Measurements from ENCODE around the gene STKLD1. TPM values are rescaled to one million over a fixed set of nuclear protein-coding genes. Genes with fewer than 3 reads are reported as not detected.
"Not testable (repeated sequence)": the region's sequence is repeated elsewhere in the genome, so short reads cannot be mapped to it uniquely, and the experiment has no call there.

Gene STKLD1
- total RNA-seq, 2 experiments from 2014 or later, result 0.40 to 0.82 TPM

- Mint-ChIP-seq H3K9me3 (ENCODE audit: low read depth) (no peaks in the 10 kb centered on the region), H3K27me3 (no peaks in the 10 kb centered on the region), H3K36me3 (ENCODE audit: low read depth) (no peaks in the 10 kb centered on the region), H3K27ac (no peak overlapping the region), H3K4me3 (no peak overlapping the region), H3K4me1 (no peaks in the 10 kb centered on the region)
- ChIA-PET CTCF (no interaction called here), POLR2A (no interaction called here)
- ATAC-seq (no peak), DNase-seq (no peak)
- intact Hi-C loops (cut with DNase I, micrococcal nuclease), result no loop called here
Observed at GRCh38 chr9:133382507-133383141, 6.5 kb downstream of the STKLD1 start.

- no peaks in the 10 kb centered on the region for H3K4me1 Mint-ChIP-seq
- intact Hi-C loops (cut with DNase I, micrococcal nuclease), result no loop called here
- no peak overlapping the region for H3K4me3 Mint-ChIP-seq
- CTCF ChIA-PET, result no interaction called here
- no peaks in the 10 kb centered on the region for H3K27me3 Mint-ChIP-seq
- no peak overlapping the region for H3K27ac Mint-ChIP-seq
- no peak for ATAC-seq
- DNase-seq, result no peak
- POLR2A ChIA-PET, result no interaction called here
- H3K9me3 Mint-ChIP-seq (ENCODE audit: low read depth), result no peaks in the 10 kb centered on the region
- no peaks in the 10 kb centered on the region for H3K36me3 Mint-ChIP-seq (ENCODE audit: low read depth)
Observed at GRCh38 chr9:133383438-133383837, 7.3 kb downstream of the STKLD1 start.

GRCh38 chr9:133384736-133385321 lies 8.7 kb downstream of the STKLD1 start:
- intact Hi-C loops (cut with DNase I, micrococcal nuclease), result no loop called here
- H3K9me3 Mint-ChIP-seq (ENCODE audit: low read depth), result no peaks in the 10 kb centered on the region
- H3K27ac Mint-ChIP-seq, result no peak overlapping the region
- ChIA-PET POLR2A (no interaction called here), CTCF (interaction anchor here (0.6 kb wide), 2 partner anchors 136 to 363 kb away, joined by 3 to 4 read pairs; no protein-coding TSS in a partner anchor)
- H3K4me1 Mint-ChIP-seq, result no peaks in the 10 kb centered on the region
- DNase-seq (no peak), ATAC-seq (no peak)
- no peak overlapping the region for H3K4me3 Mint-ChIP-seq
- H3K27me3 Mint-ChIP-seq, result peaks cover 2% of the 10 kb centered on the region
- no peaks in the 10 kb centered on the region for H3K36me3 Mint-ChIP-seq (ENCODE audit: low read depth)

- CTCF ChIA-PET, result interaction anchor here (0.6 kb wide), 1 partner anchor 363 kb away, joined by 3 read pairs; no protein-coding TSS in a partner anchor
- Mint-ChIP-seq H3K27me3 (peaks cover 7% of the 10 kb centered on the region), H3K9me3 (ENCODE audit: low read depth) (no peaks in the 10 kb centered on the region), H3K36me3 (ENCODE audit: low read depth) (no peaks in the 10 kb centered on the region), H3K4me1 (no peaks in the 10 kb centered on the region), H3K4me3 (no peak overlapping the region), H3K27ac (no peak overlapping the region)
- no peak for DNase-seq
- POLR2A ChIA-PET, result no interaction called here
- intact Hi-C loops (cut with DNase I, micrococcal nuclease), result no loop called here
- no peak for ATAC-seq
Observed at GRCh38 chr9:133385452-133385851, 9.3 kb downstream of the STKLD1 start.

- Mint-ChIP-seq H3K36me3 (ENCODE audit: low read depth) (no peaks in the 10 kb centered on the region), H3K4me3 (no peak overlapping the region), H3K4me1 (no peaks in the 10 kb centered on the region), H3K9me3 (ENCODE audit: low read depth) (no peaks in the 10 kb centered on the region), H3K27ac (no peak overlapping the region), H3K27me3 (peaks cover 9% of the 10 kb centered on the region)
- CTCF ChIA-PET, result interaction anchor here (0.6 to 1.2 kb wide), 2 partner anchors 9 to 138 kb away, joined by 3 read pairs; no protein-coding TSS in a partner anchor
- intact Hi-C loops (cut with DNase I, micrococcal nuclease), result no loop called here
- POLR2A ChIA-PET, result no interaction called here
- no peak for ATAC-seq
- no peak for DNase-seq
Observed at GRCh38 chr9:133386338-133386737, 10.2 kb downstream of the STKLD1 start.

GRCh38 chr9:133387680-133388079 lies 11.5 kb downstream of the STKLD1 start:
- ChIA-PET POLR2A (no interaction called here), CTCF (no interaction called here)
- H3K27me3 Mint-ChIP-seq, result peaks cover 9% of the 10 kb centered on the region
- no peaks in the 10 kb centered on the region for H3K4me1 Mint-ChIP-seq
- H3K36me3 Mint-ChIP-seq (ENCODE audit: low read depth), result no peaks in the 10 kb centered on the region
- DNase-seq, result no peak
- no peak for ATAC-seq
- H3K27ac Mint-ChIP-seq, result no peak overlapping the region
- intact Hi-C loops (cut with DNase I, micrococcal nuclease), result no loop called here
- H3K9me3 Mint-ChIP-seq (ENCODE audit: low read depth), result no peaks in the 10 kb centered on the region
- H3K4me3 Mint-ChIP-seq, result no peak overlapping the region

GRCh38 chr9:133389025-133389557 lies 12.9 kb downstream of the STKLD1 start:
- no peak overlapping the region for H3K27ac Mint-ChIP-seq
- ChIA-PET POLR2A (no interaction called here), CTCF (no interaction called here)
- no peaks in the 10 kb centered on the region for H3K36me3 Mint-ChIP-seq (ENCODE audit: low read depth)
- peaks cover 9% of the 10 kb centered on the region for H3K27me3 Mint-ChIP-seq
- H3K4me1 Mint-ChIP-seq, result no peaks in the 10 kb centered on the region
- H3K9me3 Mint-ChIP-seq (ENCODE audit: low read depth), result no peaks in the 10 kb centered on the region
- intact Hi-C loops (cut with DNase I, micrococcal nuclease), result no loop called here
- ATAC-seq (no peak), DNase-seq (no peak)
- no peak overlapping the region for H3K4me3 Mint-ChIP-seq

GRCh38 chr9:133389562-133389961 lies 13.4 kb downstream of the STKLD1 start:
- Mint-ChIP-seq H3K4me1 (no peaks in the 10 kb centered on the region), H3K4me3 (no peak overlapping the region), H3K27me3 (peaks cover 9% of the 10 kb centered on the region), H3K9me3 (ENCODE audit: low read depth) (no peaks in the 10 kb centered on the region), H3K27ac (no peak overlapping the region), H3K36me3 (ENCODE audit: low read depth) (no peaks in the 10 kb centered on the region)
- DNase-seq (no peak), ATAC-seq (no peak)
- ChIA-PET CTCF (no interaction called here), POLR2A (no interaction called here)
- intact Hi-C loops (cut with DNase I, micrococcal nuclease), result no loop called here

- H3K36me3 Mint-ChIP-seq (ENCODE audit: low read depth), result no peaks in the 10 kb centered on the region
- ATAC-seq, result no peak
Observed at GRCh38 chr9:133390713-133391112, 14.5 kb downstream of the STKLD1 start.

GRCh38 chr9:133391449-133391848 lies 15.3 kb downstream of the STKLD1 start:
- POLR2A ChIA-PET; H3K27me3 Mint-ChIP-seq; H3K4me1 Mint-ChIP-seq; H3K36me3 Mint-ChIP-seq (ENCODE audit: low read depth); DNase-seq; H3K9me3 Mint-ChIP-seq (ENCODE audit: low read depth); H3K27ac Mint-ChIP-seq; intact Hi-C loops (cut with DNase I, micrococcal nuclease); ATAC-seq; H3K4me3 Mint-ChIP-seq; CTCF ChIA-PET: not testable (repeated sequence)

More at GRCh38 chr9:133390713-133391112, 14.5 kb downstream of the STKLD1 start:
- POLR2A ChIA-PET, result no interaction called here
- no peak overlapping the region for H3K4me3 Mint-ChIP-seq
- no peaks in the 10 kb centered on the region for H3K9me3 Mint-ChIP-seq (ENCODE audit: low read depth)
- H3K27ac Mint-ChIP-seq, result no peak overlapping the region
- DNase-seq, result no peak
- H3K27me3 Mint-ChIP-seq, result peaks cover 9% of the 10 kb centered on the region
- CTCF ChIA-PET, result no interaction called here
- H3K4me1 Mint-ChIP-seq, result no peaks in the 10 kb centered on the region
- intact Hi-C loops (cut with DNase I, micrococcal nuclease), result no loop called here

GRCh38 chr9:133392308-133392707 lies 16.1 kb downstream of the STKLD1 start:
- POLR2A ChIA-PET; H3K9me3 Mint-ChIP-seq (ENCODE audit: low read depth); intact Hi-C loops (cut with DNase I, micrococcal nuclease): not testable (repeated sequence)

GRCh38 chr9:133393399-133393798 lies 17.2 kb downstream of the STKLD1 start:
- POLR2A ChIA-PET, result interaction anchor here (0.7 kb wide), 1 partner anchor 12 kb away, joined by 4 read pairs; no protein-coding TSS in a partner anchor
- ATAC-seq, result no peak
- CTCF ChIA-PET, result interaction anchor here (0.6 kb wide), 1 partner anchor 531 kb away, joined by 3 read pairs; no protein-coding TSS in a partner anchor

More at GRCh38 chr9:133392308-133392707, 16.1 kb downstream of the STKLD1 start:
- ATAC-seq; H3K4me3 Mint-ChIP-seq; DNase-seq; H3K36me3 Mint-ChIP-seq (ENCODE audit: low read depth); H3K4me1 Mint-ChIP-seq; CTCF ChIA-PET; H3K27me3 Mint-ChIP-seq; H3K27ac Mint-ChIP-seq: not testable (repeated sequence)

More at GRCh38 chr9:133393399-133393798, 17.2 kb downstream of the STKLD1 start:
- no peak for DNase-seq
- H3K36me3 Mint-ChIP-seq (ENCODE audit: low read depth), result no peaks in the 10 kb centered on the region
- no peaks in the 10 kb centered on the region for H3K4me1 Mint-ChIP-seq
- H3K4me3 Mint-ChIP-seq, result no peak overlapping the region
- no peaks in the 10 kb centered on the region for H3K9me3 Mint-ChIP-seq (ENCODE audit: low read depth)
- H3K27me3 Mint-ChIP-seq, result peaks cover 9% of the 10 kb centered on the region
- intact Hi-C loops (cut with DNase I, micrococcal nuclease), result no loop called here
- no peak overlapping the region for H3K27ac Mint-ChIP-seq

All from activated CD4-positive, alpha-beta T cell treated with anti-CD3 and anti-CD28 coated beads for 36 hours (primary cell).